DMS53 (cell line): ENCODE data around the gene CHAD.
"Not testable (repeated sequence)": the region's sequence is repeated elsewhere in the genome, so short reads cannot be mapped to it uniquely, and the experiment has no call there.

Experiments
- DNase-seq: peaks from one replicate; lab custom pipeline; 2025; lab: John Stamatoyannopoulos, UW

The CHAD gene

DNA sequence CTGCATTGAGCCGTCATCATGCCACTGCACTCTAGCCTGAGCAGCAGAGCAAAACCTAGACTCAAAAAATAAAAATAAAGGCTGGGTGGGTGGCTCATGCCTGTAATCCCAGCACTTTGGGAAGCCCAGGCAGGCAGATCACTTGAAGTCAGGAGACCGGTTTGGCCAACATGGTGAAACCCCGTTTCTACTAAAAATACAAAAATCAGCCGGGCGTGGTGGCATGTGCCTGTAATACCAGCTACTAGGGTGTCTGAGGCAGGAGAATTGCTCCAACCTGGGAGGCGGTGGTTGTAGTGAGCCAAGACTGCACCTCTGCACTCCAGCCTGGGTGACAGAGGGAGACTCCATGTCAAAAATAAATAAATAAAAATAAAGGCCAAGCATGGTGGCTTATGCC is 40.6 kb downstream of the CHAD start:
- DNase-seq: not testable (repeated sequence)

DNA sequence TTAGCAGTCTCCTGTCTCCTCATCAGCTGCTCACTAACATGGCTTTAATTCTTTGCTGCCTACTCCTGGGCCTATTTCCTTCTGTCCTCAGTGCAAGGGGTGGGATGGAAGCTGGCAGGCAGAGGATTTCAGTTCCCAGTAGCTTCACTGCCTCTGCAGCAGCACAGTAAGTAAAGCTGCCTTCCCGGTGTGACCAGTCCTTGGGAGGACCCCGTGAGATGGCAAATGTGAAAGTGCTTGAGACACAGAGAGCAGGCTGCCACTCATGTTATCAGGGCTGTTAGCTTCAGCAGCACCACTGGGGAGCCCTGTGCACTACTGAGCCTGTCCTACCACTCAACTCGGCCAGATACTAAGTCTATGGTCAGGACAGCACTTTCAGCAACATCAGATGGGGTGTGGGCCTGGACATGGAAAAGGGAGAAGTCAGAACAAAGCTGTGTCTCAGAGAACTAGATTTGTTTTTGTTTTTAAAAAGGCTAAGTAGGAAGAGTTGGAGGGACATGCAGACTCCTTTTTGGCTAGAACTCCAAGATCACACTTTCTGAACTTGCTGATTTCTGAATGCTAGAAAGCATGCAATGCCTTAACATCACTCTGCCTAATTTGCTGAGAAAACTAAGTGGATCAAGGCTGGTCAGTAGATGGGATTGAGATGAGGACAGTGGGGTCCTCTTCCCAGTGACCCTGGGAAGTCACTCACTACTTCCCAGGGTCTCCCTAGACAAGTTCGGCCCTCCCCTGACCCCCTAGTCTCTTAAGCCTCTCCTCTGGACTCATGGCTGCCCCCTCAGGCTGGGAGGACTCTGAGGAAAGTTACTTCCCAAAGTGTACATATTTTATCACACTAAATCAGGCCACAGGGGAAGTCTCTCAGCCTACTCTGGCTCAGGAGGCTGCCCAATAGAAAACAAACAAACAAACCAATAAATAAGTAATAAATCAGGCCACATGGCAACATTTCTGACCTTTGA is 41.6 kb downstream of the CHAD start:
- DNase-seq: peak; percentile 57

DNA sequence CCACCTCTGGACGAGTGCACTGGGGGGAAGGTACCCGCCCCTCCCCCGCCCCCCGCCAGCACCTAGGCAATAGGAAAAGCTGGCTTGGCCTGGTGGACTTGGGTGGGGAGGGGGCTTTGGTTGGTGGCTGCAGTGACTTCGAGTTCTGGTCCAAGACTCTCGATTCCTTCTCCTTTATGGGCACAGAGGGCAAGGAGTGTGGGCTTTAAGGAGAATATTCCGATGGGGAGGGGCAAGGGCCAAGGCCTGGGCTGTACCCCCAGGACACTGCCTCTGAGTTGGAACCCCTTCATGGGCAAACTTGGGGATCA is 42.3 kb downstream of the CHAD start:
- no peak for DNase-seq

DNA sequence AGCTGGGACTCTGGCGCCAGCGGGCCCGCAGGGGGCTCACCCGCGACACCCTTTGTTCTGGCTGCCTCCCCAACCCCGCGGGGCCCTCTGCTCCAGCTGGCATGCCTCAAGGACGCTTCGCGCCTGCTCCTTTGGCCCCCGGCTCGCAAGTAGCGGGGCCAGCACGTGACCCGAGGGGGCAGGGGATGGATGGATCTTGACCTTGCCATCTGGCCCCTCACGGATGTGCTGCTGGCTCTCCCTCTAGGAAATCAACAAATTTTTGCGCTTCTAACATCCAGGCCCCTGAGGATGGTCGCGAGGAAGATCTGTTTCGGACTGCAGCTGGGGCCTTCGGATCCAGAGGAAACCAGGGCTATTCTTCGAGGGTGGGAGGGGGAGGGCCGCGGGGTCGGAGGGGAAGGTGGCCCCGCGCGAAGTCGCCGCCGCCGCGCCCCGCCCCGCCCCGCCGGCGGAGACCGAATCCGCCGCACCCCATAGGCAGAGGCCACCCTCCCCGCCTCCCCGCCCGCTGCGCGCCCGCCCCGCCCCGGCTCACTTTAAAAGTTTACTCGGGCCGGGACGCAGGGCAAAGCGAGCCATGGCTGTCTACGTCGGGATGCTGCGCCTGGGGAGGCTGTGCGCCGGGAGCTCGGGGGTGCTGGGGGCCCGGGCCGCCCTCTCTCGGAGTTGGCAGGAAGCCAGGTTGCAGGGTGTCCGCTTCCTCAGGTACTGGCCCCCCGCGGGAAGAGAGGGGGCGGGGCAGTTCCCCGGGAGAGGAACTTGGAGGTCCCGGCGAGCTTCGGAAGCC is 42.8 kb downstream of the CHAD start, which contains the start of gene ACSF2:
Gene ACSF2, plus strand, starts transcription at position 537 of the 790 bp plus-strand sequence. Its CDS starts 44 bp downstream, at position 581.
- DNase-seq: peak; percentile 67

DNA sequence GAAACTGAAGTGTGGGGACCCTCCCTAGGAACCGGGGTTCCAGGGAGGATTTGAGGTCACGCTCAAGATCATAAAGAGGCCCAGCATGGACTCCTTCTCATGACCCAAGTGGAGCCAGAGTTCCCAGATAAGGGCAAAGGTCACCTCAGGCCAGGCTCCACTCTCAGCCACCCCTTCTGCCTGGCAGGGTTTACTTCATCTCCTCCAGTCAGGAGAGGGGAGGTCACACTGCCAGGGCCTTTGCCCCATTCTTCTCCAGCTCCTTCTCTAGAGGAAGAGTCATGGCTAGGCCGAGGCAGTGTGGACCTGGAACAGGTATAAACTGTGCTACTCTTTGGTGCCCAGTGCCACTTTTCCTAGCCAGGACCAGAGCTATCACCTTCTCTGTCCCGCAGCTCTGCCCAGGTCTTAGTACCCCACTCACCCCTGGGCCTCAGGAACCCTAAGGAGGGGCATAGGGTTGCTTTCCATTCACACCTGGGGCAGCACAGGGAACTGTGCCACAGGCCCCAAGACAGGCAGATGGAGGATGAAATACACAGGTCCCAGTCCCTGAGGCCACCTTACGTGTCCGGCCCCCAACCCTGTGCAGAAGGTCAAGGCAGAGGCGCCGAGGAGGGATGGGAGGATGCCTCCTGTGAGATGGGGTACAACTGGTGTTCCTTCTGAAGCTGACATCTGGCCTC is 43.5 kb downstream of the CHAD start:
- no peak for DNase-seq

DNA sequence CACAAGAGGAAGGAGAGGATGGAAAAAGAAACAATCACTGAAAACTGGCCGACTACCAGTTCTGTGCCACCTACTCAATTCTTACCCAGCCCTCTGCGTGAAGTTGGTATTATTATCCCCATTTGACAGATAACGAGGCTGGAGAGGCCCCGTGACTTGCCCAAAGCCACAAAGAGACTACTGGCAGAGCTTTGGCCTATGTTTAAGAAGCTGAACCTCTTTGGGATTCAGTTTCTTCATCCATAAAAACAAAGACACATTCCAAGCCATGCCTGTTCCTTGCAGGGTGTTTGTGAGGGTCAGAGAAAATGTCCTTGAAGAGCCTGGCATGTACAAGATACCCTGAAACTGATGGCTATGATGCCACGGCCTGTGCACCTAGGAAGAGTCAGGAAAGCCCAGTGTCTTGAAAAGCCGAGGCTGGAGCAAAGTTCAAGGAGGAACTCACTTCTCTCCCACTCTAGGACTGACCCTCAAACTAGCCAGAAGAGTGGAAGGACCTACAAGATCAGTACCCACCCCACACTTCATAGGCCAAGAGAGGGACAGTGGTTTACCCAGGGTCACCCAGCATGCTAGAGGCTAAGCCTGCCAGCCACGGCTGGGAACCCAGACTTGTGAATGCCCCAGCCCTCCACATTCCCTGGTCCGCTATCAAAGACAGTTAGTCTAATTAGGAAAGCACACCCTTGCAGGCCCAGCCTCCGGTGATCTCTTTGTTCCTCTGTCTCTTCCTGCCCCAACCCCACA is 44.3 kb downstream of the CHAD start:
- DNase-seq: no peak

DNA sequence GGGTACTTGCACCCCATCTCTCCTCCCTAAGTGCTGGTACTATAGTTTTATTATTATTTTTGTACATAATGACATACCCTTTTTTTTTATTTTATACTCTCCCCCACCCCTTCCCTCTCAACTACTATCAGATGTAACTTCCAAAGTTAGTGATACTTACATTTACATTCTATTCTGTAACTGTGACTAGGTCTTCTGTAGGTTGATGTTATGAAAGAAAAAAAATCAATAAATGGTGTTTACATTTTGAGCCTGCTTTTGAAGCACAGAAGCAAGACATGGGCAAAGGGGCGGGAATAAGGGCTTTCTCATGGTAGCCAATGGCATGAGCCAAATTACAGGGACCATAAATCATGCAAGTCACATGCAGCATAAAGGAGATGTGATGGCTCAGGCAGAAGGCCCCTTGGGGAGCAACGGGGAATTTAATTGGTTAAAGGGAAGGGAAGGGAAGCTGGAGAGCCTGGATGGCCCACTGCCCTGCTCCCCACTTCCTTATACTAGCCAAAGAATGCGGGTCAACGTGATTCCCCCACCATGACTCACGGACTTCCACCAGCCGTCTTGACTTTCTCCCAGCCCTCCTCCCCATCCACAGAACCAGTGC is 45.0 kb downstream of the CHAD start:
- DNase-seq: peak; percentile 38

DNA sequence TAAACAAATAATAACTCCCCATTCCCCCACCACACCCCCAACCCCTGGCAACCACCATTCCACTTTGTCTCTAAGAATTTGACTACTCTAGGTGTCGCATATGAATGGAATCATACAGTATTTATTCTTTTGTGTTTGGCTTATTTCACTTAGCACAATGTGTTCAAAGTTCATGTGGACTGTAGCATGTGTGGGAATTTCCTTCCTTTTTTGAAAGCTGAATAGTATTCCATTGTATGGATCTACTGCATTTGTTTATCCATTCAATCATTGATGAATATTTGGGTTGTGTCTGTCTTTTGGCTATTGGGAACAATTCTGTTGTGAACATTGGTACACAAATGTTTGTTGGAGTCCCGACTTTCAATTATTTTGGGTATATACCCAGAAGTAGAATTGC is 45.9 kb downstream of the CHAD start:
- DNase-seq: no peak

GRCh38 chr17:50421308-50422051 is 47.2 kb downstream of the CHAD start:
- DNase-seq: no peak

GRCh38 chr17:50420419-50421112 is 48.1 kb downstream of the CHAD start:
- DNase-seq: no peak

- not testable (repeated sequence) for DNase-seq
Observed at GRCh38 chr17:50419577-50419976, 49.1 kb downstream of the CHAD start.

- no peak for DNase-seq
Observed at GRCh38 chr17:50414808-50415207, 53.9 kb downstream of the CHAD start.
